Cardiac fibroblast (primary cell): ENCODE data around the gene RFX7.
A peak's percentile ranks its signal among the peaks of the same experiment; 100 is the strongest.

Experiments used
- DNase-seq, 2 donors: peaks; one replicate each; pipeline versions ENCODE4 v3.0.0 to v3.0.0-alpha.2; 2010; ENCODE audit warnings: low read depth in 2 of 2
- H3K4me3 ChIP-seq, 2 donors: replicated peaks in 1 of 2; 1 replicate in 1 of 2; 2 replicates in 1 of 2; pipeline ENCODE4 v1.5.1; 2011; ENCODE audit warnings: low read depth in 2 of 2, low read length in 2 of 2, mild to moderate bottlenecking in 2 of 2, moderate library complexity in 1 of 2
- CTCF ChIP-seq: IDR thresholded peaks from one replicate; pipeline ENCODE4 v1.5.1; 2011; ENCODE audit warnings: low read depth, mild to moderate bottlenecking, low read length, inconsistent platforms

RFX7 gene

GRCh38 chr15:56243163-56244037, at the start of gene RFX7:
Gene RFX7 (minus strand): TSS chr15:56243879. CDS start chr15:56243285, 594 bp downstream.
- H3K4me3 ChIP-seq: peak within 1 kb of the TSS; percentile 68 to 70
- no peak for TF ChIP-seq CTCF
- peak; percentile 64 to 81 for DNase-seq

- DNase-seq: no peak
- H3K4me3 ChIP-seq: no peak overlapping the region
- TF ChIP-seq CTCF: no peak
Measured at GRCh38 chr15:56292546-56293316, 49.1 kb upstream of the RFX7 start.

- H3K4me3 ChIP-seq: no peak overlapping the region
- TF ChIP-seq CTCF: no peak
- DNase-seq: no peak
Measured at GRCh38 chr15:56291741-56292140, 48.1 kb upstream of the RFX7 start.

GRCh38 chr15:56286213-56286612, 42.5 kb upstream of the RFX7 start:
- peak; percentile 11 for TF ChIP-seq CTCF
- no peak overlapping the region for H3K4me3 ChIP-seq
- no peak for DNase-seq

- DNase-seq: no peak
- TF ChIP-seq CTCF: no peak
- H3K4me3 ChIP-seq: no peak overlapping the region
Measured at GRCh38 chr15:56281145-56281544, 37.5 kb upstream of the RFX7 start.

- no peak for TF ChIP-seq CTCF
- no peak for DNase-seq
- no peak overlapping the region for H3K4me3 ChIP-seq
Measured at GRCh38 chr15:56273724-56274123, 30.0 kb upstream of the RFX7 start.
